SH-SY5Y (cell line): Measurements from ENCODE around the gene FAM228A.

ENCODE experiments used
- GATA2 ChIP-seq: IDR thresholded peaks from 2 replicates; pipeline ENCODE4 v1.6.1; 2011; ENCODE audit warnings: mild to moderate bottlenecking, low read depth, low read length
- GATA3 ChIP-seq: IDR thresholded peaks from 2 replicates; pipeline ENCODE4 v1.6.1; 2011; ENCODE audit warnings: low read depth, mild to moderate bottlenecking, low read length, moderate library complexity

- TF ChIP-seq GATA2, result no peak
- TF ChIP-seq GATA3, result no peak
Measured at GRCh38 chr2:24160761-24161160, 14.1 kb upstream of the FAM228A start.
